ENCODE results near the gene GSTM3. TPM values are rescaled to one million over a fixed set of nuclear protein-coding genes. Genes with fewer than 3 reads are reported as not detected.
A peak's percentile ranks its signal among the peaks of the same experiment; 100 is the strongest.

The GSTM3 gene
- total RNA-seq, 2 donors from 2014 or later, result 5.5 to 10.3 TPM

DNA sequence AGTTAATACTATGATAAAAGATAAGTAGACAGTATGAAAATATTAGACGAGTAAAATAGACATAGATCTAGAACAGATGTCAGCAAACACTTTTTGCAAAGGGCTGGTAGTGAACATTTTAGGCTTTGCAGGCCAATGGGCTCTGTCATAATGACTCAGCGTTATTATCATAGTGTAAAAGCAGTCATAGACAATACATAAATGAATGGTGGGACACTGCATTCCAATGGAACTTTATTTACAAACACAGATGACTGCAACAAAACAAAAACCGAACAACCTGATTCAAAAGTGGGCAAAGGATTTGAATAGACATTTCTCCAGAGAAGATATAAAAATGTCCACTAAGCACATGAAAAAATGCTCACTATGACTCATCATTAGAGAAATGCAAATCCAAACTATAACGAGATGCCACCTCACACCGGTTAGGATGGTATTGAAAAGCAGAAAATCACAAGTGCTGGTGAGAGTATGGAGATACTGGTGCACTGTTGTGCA lies 21.5 kb downstream of the GSTM3 start:
- Histone ChIP-seq H3K9me3 (ENCODE audit: control insufficient read depth, low read length) (peaks cover 8% of the 10 kb centered on the region), H3K27me3 (ENCODE audit: control insufficient read depth, insufficient read depth, low read length, poor library complexity, severe bottlenecking) (no peaks in the 10 kb centered on the region), H3K4me3 (ENCODE audit: low read length) (no peak overlapping the region), H3K27ac (ENCODE audit: low read depth, low read length) (no peak overlapping the region), H3K9ac (ENCODE audit: extremely low read depth, low read length, poor library complexity, severe bottlenecking) (no peak overlapping the region), H3K36me3 (ENCODE audit: control insufficient read depth, insufficient read depth, low read length) (no peaks in the 10 kb centered on the region), H3K4me1 (ENCODE audit: control insufficient read depth, insufficient read depth, low read length) (no peaks in the 10 kb centered on the region)
- Mint-ChIP-seq H3K4me1 (peaks cover 3% of the 10 kb centered on the region), H3K4me3 (no peak overlapping the region), H3K9me3 (peaks cover 1% of the 10 kb centered on the region), H3K27ac (no peak overlapping the region), H3K36me3 (ENCODE audit: low read depth) (no peaks in the 10 kb centered on the region), H3K27me3 (ENCODE audit: insufficient read depth) (peaks cover 4% of the 10 kb centered on the region)
- WGBS, 2 experiments (ENCODE audit: insufficient coverage in 1 of 2, insufficient read length in 1 of 2), result 92 to 94% methylated on average over 3 to 5 of the region's 5 CpGs
- DNase-seq, result no peak
- TF ChIP-seq, protein P1, sequence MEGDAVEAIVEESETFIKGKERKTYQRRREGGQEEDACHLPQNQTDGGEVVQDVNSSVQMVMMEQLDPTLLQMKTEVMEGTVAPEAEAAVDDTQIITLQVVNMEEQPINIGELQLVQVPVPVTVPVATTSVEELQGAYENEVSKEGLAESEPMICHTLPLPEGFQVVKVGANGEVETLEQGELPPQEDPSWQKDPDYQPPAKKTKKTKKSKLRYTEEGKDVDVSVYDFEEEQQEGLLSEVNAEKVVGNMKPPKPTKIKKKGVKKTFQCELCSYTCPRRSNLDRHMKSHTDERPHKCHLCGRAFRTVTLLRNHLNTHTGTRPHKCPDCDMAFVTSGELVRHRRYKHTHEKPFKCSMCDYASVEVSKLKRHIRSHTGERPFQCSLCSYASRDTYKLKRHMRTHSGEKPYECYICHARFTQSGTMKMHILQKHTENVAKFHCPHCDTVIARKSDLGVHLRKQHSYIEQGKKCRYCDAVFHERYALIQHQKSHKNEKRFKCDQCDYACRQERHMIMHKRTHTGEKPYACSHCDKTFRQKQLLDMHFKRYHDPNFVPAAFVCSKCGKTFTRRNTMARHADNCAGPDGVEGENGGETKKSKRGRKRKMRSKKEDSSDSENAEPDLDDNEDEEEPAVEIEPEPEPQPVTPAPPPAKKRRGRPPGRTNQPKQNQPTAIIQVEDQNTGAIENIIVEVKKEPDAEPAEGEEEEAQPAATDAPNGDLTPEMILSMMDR (conservative IDR thresholded peaks at IDR 0.05), result no peak

DNA sequence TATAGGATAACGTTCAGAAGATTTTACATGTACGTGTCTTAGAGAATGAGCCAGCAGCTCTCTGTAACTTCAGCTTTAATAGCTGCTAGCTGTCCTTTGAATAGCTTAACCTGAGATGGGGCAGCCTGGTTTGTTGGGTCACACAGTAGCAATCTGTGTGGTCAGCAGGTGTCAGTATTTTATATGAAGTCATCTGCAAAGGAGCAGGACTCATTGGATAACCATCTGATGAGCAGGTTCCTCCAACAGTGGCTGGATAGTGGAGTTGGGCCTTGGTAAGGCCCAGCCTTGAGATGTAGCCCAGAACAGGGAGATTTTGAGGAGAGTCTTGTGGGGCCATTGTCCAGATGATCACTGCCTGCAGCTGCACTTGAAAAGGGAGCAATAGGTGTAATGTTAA lies 22.3 kb downstream of the GSTM3 start:
- H3K9me3 Mint-ChIP-seq, result peaks cover 1% of the 10 kb centered on the region
- H3K27ac Mint-ChIP-seq, result no peak overlapping the region
- Histone ChIP-seq H3K36me3 (ENCODE audit: control insufficient read depth, insufficient read depth, low read length) (no peaks in the 10 kb centered on the region), H3K9me3 (ENCODE audit: control insufficient read depth, low read length) (peaks cover 8% of the 10 kb centered on the region), H3K27me3 (ENCODE audit: control insufficient read depth, insufficient read depth, low read length, poor library complexity, severe bottlenecking) (no peaks in the 10 kb centered on the region), H3K4me3 (ENCODE audit: low read length) (no peak overlapping the region), H3K9ac (ENCODE audit: extremely low read depth, low read length, poor library complexity, severe bottlenecking) (no peak overlapping the region), H3K4me1 (ENCODE audit: control insufficient read depth, insufficient read depth, low read length) (no peaks in the 10 kb centered on the region), H3K27ac (ENCODE audit: low read depth, low read length) (no peak overlapping the region)
- H3K27me3 Mint-ChIP-seq (ENCODE audit: insufficient read depth), result peaks cover 5% of the 10 kb centered on the region
- no peak overlapping the region for H3K4me3 Mint-ChIP-seq
- 82 to 90% methylated on average over 2 of the region's 2 CpGs for WGBS, 2 experiments (ENCODE audit: insufficient coverage in 1 of 2, insufficient read length in 1 of 2)
- peaks cover 3% of the 10 kb centered on the region for H3K4me1 Mint-ChIP-seq
- TF ChIP-seq, protein P1 (conservative IDR thresholded peaks at IDR 0.05), result peak; percentile 50
- no peaks in the 10 kb centered on the region for H3K36me3 Mint-ChIP-seq (ENCODE audit: low read depth)
- peak; percentile 48 for DNase-seq

DNA sequence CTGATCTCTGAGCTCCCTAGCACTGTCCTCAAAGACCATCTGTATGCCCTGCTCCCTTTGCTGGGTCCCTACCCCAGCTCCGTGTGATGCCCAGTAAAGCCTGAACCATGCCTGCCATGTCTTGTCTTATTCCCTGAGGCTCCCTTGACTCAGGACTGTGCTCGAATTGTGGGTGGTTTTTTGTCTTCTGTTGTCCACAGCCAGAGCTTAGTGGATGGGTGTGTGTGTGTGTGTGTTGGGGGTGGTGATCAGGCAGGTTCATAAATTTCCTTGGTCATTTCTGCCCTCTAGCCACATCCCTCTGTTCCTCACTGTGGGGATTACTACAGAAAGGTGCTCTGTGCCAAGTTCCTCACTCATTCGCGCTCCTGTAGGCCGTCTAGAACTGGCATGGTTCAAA lies 23.1 kb downstream of the GSTM3 start:
- Histone ChIP-seq H3K9me3 (ENCODE audit: control insufficient read depth, low read length) (peaks cover 8% of the 10 kb centered on the region), H3K9ac (ENCODE audit: extremely low read depth, low read length, poor library complexity, severe bottlenecking) (no peak overlapping the region), H3K36me3 (ENCODE audit: control insufficient read depth, insufficient read depth, low read length) (no peaks in the 10 kb centered on the region), H3K4me3 (ENCODE audit: low read length) (no peak overlapping the region), H3K27ac (ENCODE audit: low read depth, low read length) (no peak overlapping the region), H3K27me3 (ENCODE audit: control insufficient read depth, insufficient read depth, low read length, poor library complexity, severe bottlenecking) (no peaks in the 10 kb centered on the region), H3K4me1 (ENCODE audit: control insufficient read depth, insufficient read depth, low read length) (no peaks in the 10 kb centered on the region)
- H3K27ac Mint-ChIP-seq, result no peak overlapping the region
- DNase-seq, result no peak
- peaks cover 3% of the 10 kb centered on the region for H3K4me1 Mint-ChIP-seq
- H3K9me3 Mint-ChIP-seq, result peaks cover 1% of the 10 kb centered on the region
- WGBS, 2 experiments (ENCODE audit: insufficient coverage in 1 of 2, insufficient read length in 1 of 2), result 89 to 93% methylated on average over 3 to 5 of the region's 5 CpGs
- TF ChIP-seq, protein P1 (conservative IDR thresholded peaks at IDR 0.05), result no peak
- peaks cover 5% of the 10 kb centered on the region for H3K27me3 Mint-ChIP-seq (ENCODE audit: insufficient read depth)
- H3K4me3 Mint-ChIP-seq, result no peak overlapping the region
- no peaks in the 10 kb centered on the region for H3K36me3 Mint-ChIP-seq (ENCODE audit: low read depth)
